Endothelial cell of umbilical vein (primary cell): ENCODE measurements around the gene CST3.

Experiments
- CTCF ChIP-seq, 2 donors: IDR thresholded peaks; 1 replicate in 1 of 2; 2 replicates in 1 of 2; pipeline ENCODE4 v1.5.1; 2011; ENCODE audit warnings: low read length in 2 of 2, mild to moderate bottlenecking in 2 of 2, moderate library complexity in 2 of 2, control low read depth in 1 of 2, inconsistent platforms in 1 of 2, low read depth in 1 of 2; ENCODE audit not compliant: insufficient read depth in 1 of 2; ENCODE audit errors: extremely low read depth in 1 of 2
- EZH2 ChIP-seq: IDR thresholded peaks from 2 replicates; pipeline ENCODE4 v1.6.1; 2012; ENCODE audit warnings: borderline replicate concordance, low read depth, mild to moderate bottlenecking, moderate library complexity, low read length, inconsistent platforms; ENCODE audit not compliant: severe bottlenecking
- MYC ChIP-seq: IDR thresholded peaks from one replicate; pipeline ENCODE4 v1.6.1; 2011; ENCODE audit warnings: mild to moderate bottlenecking, low read depth, low read length
- POLR2A ChIP-seq: IDR thresholded peaks from 2 replicates; pipeline ENCODE4 v1.6.1; 2012; ENCODE audit warnings: low read depth, mild to moderate bottlenecking, control low read depth, low read length

GRCh38 chr20:23634985-23635767 is 2.6 kb downstream of the CST3 start:
- TF ChIP-seq MYC (no peak), CTCF (IDR thresholded peaks at IDR 0.05; ENCODE audit: extremely low read depth in 1 of 2, insufficient read depth in 1 of 2, low read depth in 1 of 2, low read length in 2 of 2) (no peak), POLR2A (no peak), EZH2 (no peak)
